NOMO-1 treated with dmso at 0.1 percent for 144 hours (cell line): ENCODE results near the gene NPEPL1.
"Not testable (repeated sequence)": the region's sequence is repeated elsewhere in the genome, so short reads cannot be mapped to it uniquely, and the experiment has no call there.

Experiments
- DNase-seq: peaks from one replicate; lab custom pipeline; 2025; ENCODE audit not compliant: unreplicated experiment; lab: John Stamatoyannopoulos, UW

Gene NPEPL1

GRCh38 chr20:58712806-58713731 is 20.5 kb downstream of the NPEPL1 start:
- DNase-seq: no peak

GRCh38 chr20:58713801-58714339 is 21.3 kb downstream of the NPEPL1 start:
- DNase-seq: no peak

GRCh38 chr20:58714340-58714922 is 21.8 kb downstream of the NPEPL1 start:
- no peak for DNase-seq

- DNase-seq: no peak
Measured at GRCh38 chr20:58714923-58715351, 22.3 kb downstream of the NPEPL1 start.

GRCh38 chr20:58715391-58715800 is 22.8 kb downstream of the NPEPL1 start:
- no peak for DNase-seq

- DNase-seq: no peak
Measured at GRCh38 chr20:58715801-58716475, 23.3 kb downstream of the NPEPL1 start.

- DNase-seq: no peak
Measured at GRCh38 chr20:58716476-58717277, 24.1 kb downstream of the NPEPL1 start.

- no peak for DNase-seq
Measured at GRCh38 chr20:58717278-58718091, 24.9 kb downstream of the NPEPL1 start.

GRCh38 chr20:58718121-58718563 is 25.5 kb downstream of the NPEPL1 start:
- no peak for DNase-seq

- no peak for DNase-seq
Measured at GRCh38 chr20:58718729-58719128, 26.1 kb downstream of the NPEPL1 start.

GRCh38 chr20:58719258-58719657 is 26.7 kb downstream of the NPEPL1 start:
- DNase-seq: no peak

- no peak for DNase-seq
Measured at GRCh38 chr20:58719971-58720371, 27.4 kb downstream of the NPEPL1 start.

GRCh38 chr20:58720890-58721289 is 28.3 kb downstream of the NPEPL1 start:
- no peak for DNase-seq

- DNase-seq: no peak
Measured at GRCh38 chr20:58721951-58722778, 29.6 kb downstream of the NPEPL1 start.

- no peak for DNase-seq
Measured at GRCh38 chr20:58722877-58723627, 30.5 kb downstream of the NPEPL1 start.

GRCh38 chr20:58723628-58723984 is 31.0 kb downstream of the NPEPL1 start:
- no peak for DNase-seq

- DNase-seq: not testable (repeated sequence)
Measured at GRCh38 chr20:58726156-58726555, 33.6 kb downstream of the NPEPL1 start.

- DNase-seq: no peak
Measured at GRCh38 chr20:58731192-58731591, 38.6 kb downstream of the NPEPL1 start.
